Measurements from ENCODE around the gene SGCD.

The SGCD gene

GRCh38 chr5:156715287-156715686, 388.3 kb downstream of the SGCD start:
- DNase-seq: no peak

GRCh38 chr5:156716591-156717380, 389.8 kb downstream of the SGCD start:
- no peak for DNase-seq

GRCh38 chr5:156718985-156719384, 392.0 kb downstream of the SGCD start:
- no peak for DNase-seq

GRCh38 chr5:156722358-156722757, 395.4 kb downstream of the SGCD start:
- DNase-seq: no peak

GRCh38 chr5:156735477-156735876, 408.5 kb downstream of the SGCD start:
- DNase-seq: no peak

- DNase-seq: no peak
Measured at GRCh38 chr5:156741516-156741915, 414.6 kb downstream of the SGCD start.

GRCh38 chr5:156753846-156754245, 426.9 kb downstream of the SGCD start:
- DNase-seq: no peak

GRCh38 chr5:156755421-156756087, 428.6 kb downstream of the SGCD start:
- no peak for DNase-seq

GRCh38 chr5:156758011-156758791, 431.2 kb downstream of the SGCD start:
- DNase-seq: no peak

- no peak for DNase-seq
Measured at GRCh38 chr5:156759156-156759555, 432.2 kb downstream of the SGCD start.

- peak; percentile 59 for DNase-seq
Measured at GRCh38 chr5:156762771-156763170, 435.8 kb downstream of the SGCD start.

- no peak for DNase-seq
Measured at GRCh38 chr5:156764176-156764971, 437.4 kb downstream of the SGCD start.

- DNase-seq: no peak
Measured at GRCh38 chr5:156774273-156774672, 447.3 kb downstream of the SGCD start.

GRCh38 chr5:156778139-156778706, 451.3 kb downstream of the SGCD start:
- DNase-seq: no peak

- no peak for DNase-seq
Measured at GRCh38 chr5:156778752-156779151, 451.8 kb downstream of the SGCD start.

GRCh38 chr5:156779436-156779835, 452.5 kb downstream of the SGCD start:
- DNase-seq: no peak

GRCh38 chr5:156783092-156783491, 456.1 kb downstream of the SGCD start:
- DNase-seq: no peak

GRCh38 chr5:156794687-156795086, 467.7 kb downstream of the SGCD start:
- DNase-seq: no peak

- DNase-seq: no peak
Measured at GRCh38 chr5:156798201-156798600, 471.2 kb downstream of the SGCD start.

GRCh38 chr5:156799171-156799570, 472.2 kb downstream of the SGCD start:
- no peak for DNase-seq

- no peak for DNase-seq
Measured at GRCh38 chr5:156800929-156801328, 474.0 kb downstream of the SGCD start.

- DNase-seq: no peak
Measured at GRCh38 chr5:156802501-156802900, 475.5 kb downstream of the SGCD start.

Data from right forelimb (tissue), 1 donor.